Inferior parietal cortex (tissue), 1 donor: ENCODE results near the gene CLRN3.

Source experiments
- DNase-seq: peaks from one replicate; pipeline ENCODE4 v3.0.0-alpha.2; 2016; ENCODE audit errors: extremely low spot score

The CLRN3 gene

GRCh38 chr10:127892743-127893142 lies at the start of gene CLRN3:
TSS of gene CLRN3 (minus strand) at chr10:127892941. CDS start at chr10:127892784, 157 bp downstream.
- no peak for DNase-seq

GRCh38 chr10:127940866-127941640 lies 48.3 kb upstream of the CLRN3 start:
- DNase-seq, result no peak

DNA sequence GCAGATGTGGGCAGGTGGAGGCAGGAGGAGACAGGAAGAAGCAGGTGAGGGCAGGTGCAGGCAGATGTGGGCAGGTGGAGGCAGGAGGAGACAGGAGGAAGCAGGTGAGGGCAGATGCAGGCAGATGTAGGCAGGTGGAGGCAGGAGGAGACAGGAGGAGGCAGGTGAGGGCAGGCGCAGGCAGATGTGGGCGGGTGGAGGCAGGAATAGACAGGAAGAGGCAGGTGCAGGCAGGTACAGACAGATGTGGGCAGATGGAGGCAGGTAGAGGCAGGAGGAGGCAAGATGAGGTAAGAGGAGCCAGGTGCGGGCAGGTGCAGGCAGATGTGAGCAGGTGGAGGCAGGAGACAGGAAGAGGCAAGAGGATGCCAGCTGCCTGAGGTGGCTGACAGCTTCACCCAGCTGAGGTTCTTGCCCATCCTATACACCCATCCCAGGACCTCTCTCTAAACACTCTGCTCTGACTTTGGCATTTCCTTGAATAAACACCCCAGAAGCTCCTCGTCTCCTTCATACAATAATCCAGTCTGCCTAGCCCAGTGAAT lies 47.1 kb upstream of the CLRN3 start:
- no peak for DNase-seq

DNA sequence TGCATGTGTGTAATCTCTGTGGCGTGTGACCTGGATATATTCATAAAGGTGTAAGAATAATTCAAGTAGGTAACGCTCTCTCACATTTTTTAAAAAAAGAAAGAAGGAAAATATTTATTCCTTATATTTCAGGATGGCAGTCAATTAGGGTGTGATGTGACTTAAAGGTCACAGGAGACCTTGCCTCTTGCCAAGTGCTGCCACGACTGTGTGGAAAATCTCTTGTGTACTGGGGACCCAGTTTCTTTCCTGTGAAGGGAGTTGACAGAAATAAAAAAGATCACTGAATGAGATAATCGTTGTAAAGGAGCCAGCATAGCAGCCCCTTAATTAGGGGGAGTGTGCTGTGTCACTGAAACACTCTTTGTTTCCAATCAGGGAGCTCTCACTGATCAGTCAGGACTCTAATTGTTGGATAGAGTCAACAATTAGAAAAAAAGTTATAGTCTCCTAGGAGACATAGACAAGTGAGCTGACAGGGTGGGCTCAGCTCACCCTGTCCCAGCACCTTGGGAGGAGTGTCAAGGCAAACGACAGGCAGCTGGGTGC lies 45.2 kb upstream of the CLRN3 start:
- no peak for DNase-seq

GRCh38 chr10:127937069-127937468 lies 44.3 kb upstream of the CLRN3 start:
- DNase-seq, result no peak

- no peak for DNase-seq
These were observed 42.4 kb upstream of the CLRN3 start for GRCh38 chr10:127935071-127935561.

GRCh38 chr10:127934383-127934782 lies 41.6 kb upstream of the CLRN3 start:
- no peak for DNase-seq

DNA sequence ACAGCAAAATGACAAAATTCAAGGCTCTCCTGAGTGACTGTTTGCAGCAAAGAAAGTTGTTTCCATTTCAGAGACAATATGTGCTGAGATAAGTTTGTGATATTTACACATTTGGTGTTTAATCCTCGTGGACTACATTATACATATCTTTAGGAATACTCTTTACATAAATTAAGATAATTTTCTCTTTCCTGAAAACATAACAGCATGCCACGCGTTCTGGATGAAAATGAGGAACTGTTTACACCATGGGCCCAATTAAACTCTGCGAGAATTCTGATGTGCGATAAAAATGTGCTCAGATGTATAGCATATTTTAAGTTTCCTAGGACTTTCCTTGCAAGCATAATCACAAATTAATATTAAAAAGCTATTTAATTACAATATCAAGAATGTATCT lies 40.5 kb upstream of the CLRN3 start:
- no peak for DNase-seq

- no peak for DNase-seq
These were observed 40.0 kb upstream of the CLRN3 start for GRCh38 chr10:127932521-127933270.

DNA sequence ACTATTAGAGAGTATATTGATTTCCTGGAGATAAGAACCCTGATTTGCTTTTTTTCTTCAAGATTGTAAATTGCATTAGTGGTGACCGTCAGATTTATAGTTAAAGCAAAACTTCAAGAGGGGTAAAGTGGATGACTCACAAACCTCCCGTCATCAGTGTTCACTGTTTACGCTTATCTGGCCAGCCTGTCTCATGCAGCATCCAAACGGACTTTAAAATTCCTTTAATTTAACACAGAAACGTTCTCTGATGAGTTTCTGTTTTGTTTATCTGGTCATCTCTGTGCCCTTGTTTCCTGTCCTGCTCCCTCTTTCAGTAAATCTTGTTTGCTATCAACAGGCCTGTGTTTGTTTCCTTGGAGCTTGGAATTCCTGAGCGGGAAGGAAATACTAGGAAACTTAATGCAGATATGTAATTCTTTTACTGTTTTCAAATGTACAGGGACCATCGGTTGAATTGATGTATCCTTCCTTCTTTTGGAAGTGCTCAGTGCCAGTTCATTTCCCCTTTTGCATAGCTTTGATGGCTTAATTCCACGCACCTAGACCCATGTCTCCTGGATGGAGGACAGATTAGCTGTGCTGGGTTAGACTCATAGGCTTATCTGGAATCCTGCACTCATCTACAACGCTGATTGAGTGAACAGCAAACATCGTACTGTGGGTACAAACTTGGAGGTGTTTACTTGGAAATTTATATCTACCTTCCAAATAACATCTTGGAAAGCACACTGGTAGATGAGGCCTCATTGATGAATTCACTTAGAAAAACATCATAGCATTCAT lies 35.5 kb upstream of the CLRN3 start:
- no peak for DNase-seq

DNA sequence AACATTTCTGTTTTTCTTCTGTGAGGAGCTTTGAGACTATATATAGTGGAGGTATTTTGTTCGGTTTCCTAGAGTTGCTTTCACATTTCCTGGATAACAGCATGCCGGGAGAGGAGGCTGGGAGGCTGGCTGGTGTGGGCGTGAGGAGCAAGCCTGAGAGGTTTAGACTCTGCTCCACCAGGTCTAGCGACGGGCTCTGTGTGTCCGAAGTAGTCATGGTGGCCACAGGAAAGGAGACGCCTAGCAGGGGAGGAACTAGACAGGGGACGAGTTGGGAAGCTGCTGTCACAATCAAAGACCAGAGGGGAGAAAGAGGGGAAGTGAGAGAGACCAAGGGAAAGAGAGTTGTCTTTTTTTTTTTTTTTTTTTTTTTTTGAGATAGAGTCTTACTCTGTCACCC lies 33.7 kb upstream of the CLRN3 start:
- DNase-seq, result no peak

- DNase-seq, result no peak
These were observed 32.9 kb upstream of the CLRN3 start for GRCh38 chr10:127925471-127926207.

DNA sequence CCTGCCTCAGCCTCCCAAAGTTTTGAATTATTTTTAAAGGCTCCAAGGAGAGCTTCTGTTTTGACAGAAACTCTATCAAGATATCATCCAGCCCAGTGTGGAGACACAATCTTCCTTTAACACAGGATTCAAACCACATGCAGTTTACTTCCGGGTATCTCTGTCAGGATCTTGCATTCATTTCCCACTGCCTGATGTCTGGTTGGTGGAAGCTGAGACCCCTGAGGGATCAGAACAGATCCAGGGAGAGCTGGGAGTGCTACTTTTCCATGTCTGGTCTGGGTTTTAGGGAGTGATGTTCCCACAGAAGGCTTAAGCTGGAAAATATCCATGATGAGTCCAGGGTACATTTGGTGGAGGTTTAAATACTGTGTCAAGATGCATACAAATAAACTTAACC lies 30.9 kb upstream of the CLRN3 start:
- DNase-seq, result no peak

DNA sequence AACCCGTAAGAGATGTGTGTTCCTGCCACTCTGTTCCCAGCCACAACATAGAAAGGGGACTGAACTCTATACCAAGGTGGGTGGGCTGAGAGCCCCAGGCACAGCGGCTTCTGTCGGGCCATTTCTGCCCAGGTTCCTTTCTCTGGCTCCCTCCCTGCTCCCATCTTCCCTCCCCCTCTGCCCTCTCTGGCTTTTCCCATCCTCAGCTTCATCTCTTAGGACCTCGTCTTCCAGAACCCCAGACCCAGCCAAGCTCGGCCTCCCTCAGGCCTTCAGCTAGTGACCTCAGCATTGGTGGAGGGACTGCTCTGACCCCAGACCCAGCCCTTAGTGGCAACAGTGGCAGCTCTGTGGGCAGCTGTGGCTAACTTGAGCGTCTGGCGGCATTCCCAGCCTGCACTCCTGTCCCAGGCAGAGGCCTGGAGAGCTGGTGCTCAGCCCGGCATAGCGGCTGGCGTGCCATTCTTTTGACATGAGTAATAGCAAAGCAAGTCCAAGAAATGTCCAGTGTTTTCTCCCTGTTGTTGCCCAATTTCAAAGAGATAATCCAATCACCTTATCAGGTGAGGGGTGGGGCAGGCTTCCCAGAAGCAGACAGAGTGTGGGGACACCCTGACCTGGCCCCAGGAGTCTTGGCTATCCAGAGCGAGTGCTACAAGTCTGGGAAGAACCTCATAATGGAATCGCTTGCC lies 30.1 kb upstream of the CLRN3 start:
- no peak for DNase-seq

GRCh38 chr10:127922206-127922605 lies 29.5 kb upstream of the CLRN3 start:
- no peak for DNase-seq

- DNase-seq, result no peak
These were observed 29.0 kb upstream of the CLRN3 start for GRCh38 chr10:127921753-127922145.

DNA sequence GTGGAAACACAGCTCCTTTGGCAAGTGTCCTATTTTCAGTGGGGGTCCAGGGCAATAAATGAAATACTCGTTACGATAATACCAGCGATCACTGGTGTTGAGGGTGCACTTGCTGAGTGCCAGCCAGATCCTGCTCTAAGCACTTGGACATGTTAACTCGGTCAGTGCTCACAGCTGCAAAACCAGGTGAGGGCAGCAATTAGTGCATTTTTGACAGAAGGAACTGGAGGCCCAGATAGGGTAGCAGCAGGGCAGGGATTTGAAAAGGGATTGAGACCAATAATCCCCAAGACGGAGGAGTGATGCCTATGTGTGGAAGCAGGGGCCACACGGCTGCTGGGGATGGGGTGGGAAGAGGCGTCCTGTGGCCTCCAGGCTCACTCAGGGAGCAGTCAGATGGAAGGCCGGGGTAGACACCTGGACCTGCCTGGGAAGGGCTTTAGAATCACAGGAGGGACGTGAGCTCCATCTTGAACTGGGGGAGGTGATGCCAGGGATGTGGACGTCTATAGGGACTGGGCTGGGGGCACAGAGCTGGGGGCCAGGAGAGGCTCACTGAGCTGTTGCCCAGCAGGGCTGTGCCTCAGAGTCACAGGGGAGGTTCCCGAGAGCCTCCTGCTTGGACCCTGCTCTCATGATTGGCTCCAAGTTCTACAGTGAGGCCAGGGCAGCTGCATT lies 28.5 kb upstream of the CLRN3 start:
- no peak for DNase-seq

GRCh38 chr10:127920306-127921074 lies 27.7 kb upstream of the CLRN3 start:
- no peak for DNase-seq
